IgD-negative memory B cell (primary cell): Measurements from ENCODE around the gene AZGP1. TPM values are rescaled to one million over a fixed set of nuclear protein-coding genes. Genes with fewer than 3 reads are reported as not detected.
"Not testable (repeated sequence)": the region's sequence is repeated elsewhere in the genome, so short reads cannot be mapped to it uniquely, and the experiment has no call there.

Experiments
- H3K27ac Mint-ChIP-seq, 3 donors: one replicate each; pipeline ENCODE4 v1.8.0; 2020 to 2022; ENCODE audit warnings: mild to moderate bottlenecking in 3 of 3, mixed read lengths in 3 of 3, moderate library complexity in 1 of 3
- H3K27me3 Mint-ChIP-seq: one replicate; pipeline ENCODE4 v1.8.0; 2021; ENCODE audit warnings: mixed read lengths
- H3K36me3 Mint-ChIP-seq: one replicate; pipeline ENCODE4 v1.8.0; 2020; ENCODE audit warnings: mild to moderate bottlenecking, mixed read lengths
- H3K4me1 Mint-ChIP-seq, 3 donors: one replicate each; pipeline ENCODE4 v1.8.0; 2020 to 2022; ENCODE audit warnings: mixed read lengths in 3 of 3, mild to moderate bottlenecking in 1 of 3
- H3K4me3 Mint-ChIP-seq, 4 donors: one replicate each; pipeline ENCODE4 v1.8.0; 2020 to 2022; ENCODE audit warnings: mild to moderate bottlenecking in 4 of 4, mixed read lengths in 4 of 4, moderate library complexity in 3 of 4
- H3K9me3 Mint-ChIP-seq, 3 donors: one replicate each; pipeline ENCODE4 v1.8.0; 2020 to 2021; ENCODE audit warnings: mixed read lengths in 3 of 3, mild to moderate bottlenecking in 1 of 3
- polyA plus RNA-seq: library from polyadenylated mRNA; unstranded; fragments of 300-500 nt; fragmentation: Illumina TruSeq; gene quantifications from one replicate; pipeline ENCODE4 v1.2.3, GENCODE V29; 2021

The AZGP1 gene
- polyA plus RNA-seq, 1 donor from 2014 or later = not detected

DNA sequence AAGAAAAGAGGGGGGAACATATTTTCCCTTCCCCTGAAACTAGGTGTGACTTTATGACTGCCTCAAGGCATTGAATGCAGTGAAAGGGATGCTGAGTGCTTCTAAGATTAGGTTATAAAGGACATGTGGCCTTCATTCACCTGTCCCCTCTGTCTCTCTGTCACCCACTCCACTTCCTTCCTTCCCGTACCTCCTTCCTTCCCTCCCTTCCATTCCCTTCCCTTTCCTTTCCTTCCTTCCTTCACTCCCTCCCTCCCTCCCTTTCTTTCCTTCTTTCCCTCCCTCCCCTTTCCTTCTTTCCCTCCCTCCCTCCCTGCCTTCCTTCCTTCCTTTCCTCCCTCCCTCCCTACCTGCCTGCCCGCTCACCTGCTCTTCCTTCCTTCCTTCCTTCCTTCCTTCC is 35.1 kb upstream of the AZGP1 start:
- no peak overlapping the region for H3K27ac Mint-ChIP-seq
- H3K27me3 Mint-ChIP-seq = peaks cover 17% of the 10 kb centered on the region
- H3K4me1 Mint-ChIP-seq = peaks cover 4 to 5% (median 4%) of the 10 kb centered on the region in 3 donors
- H3K4me3 Mint-ChIP-seq = no peak overlapping the region
- H3K9me3 Mint-ChIP-seq = no peaks in the 10 kb centered on the region
- H3K36me3 Mint-ChIP-seq = no peaks in the 10 kb centered on the region

DNA sequence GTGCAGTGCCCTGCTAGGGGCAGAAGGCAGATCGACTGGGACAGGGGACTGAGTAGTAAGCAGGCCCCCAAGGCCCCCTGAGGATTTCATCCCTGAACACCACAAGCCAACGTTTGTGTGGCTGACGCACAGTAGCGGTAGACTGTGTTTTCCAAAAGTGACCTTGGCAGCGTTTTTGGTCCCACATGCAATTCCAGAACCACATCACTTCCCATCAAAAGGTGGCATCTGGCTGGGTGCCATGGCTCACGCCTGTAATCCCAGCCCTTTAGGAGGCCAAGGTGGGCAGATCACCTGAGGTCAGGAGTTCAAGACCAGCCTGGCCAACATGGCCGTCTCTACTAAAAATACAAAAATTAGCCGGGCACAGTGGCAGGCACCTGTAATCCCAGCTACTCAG is 34.1 kb upstream of the AZGP1 start:
- H3K4me1 Mint-ChIP-seq, H3K9me3 Mint-ChIP-seq, H3K4me3 Mint-ChIP-seq, H3K27ac Mint-ChIP-seq, H3K36me3 Mint-ChIP-seq: not testable (repeated sequence)
- peaks cover 17% of the 10 kb centered on the region for H3K27me3 Mint-ChIP-seq

DNA sequence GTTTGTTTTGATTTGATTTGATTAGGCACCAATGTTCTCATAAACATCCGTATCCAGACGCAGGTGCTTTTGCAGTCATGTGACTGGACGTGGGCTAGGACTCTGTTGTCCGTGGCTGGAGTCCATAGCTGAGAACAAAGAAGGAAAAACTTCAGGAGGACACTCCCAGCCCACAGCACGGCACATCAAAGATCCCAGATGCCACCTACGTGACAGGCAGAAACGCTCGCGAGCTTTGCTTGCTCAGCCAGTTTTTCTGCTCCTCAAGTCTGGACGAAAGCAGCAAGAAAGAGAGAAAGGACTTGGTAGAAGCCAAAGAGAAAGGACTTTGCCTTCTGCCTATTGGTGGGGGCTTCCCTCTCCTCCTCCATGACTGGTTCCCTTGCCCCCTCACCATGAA is 32.7 kb upstream of the AZGP1 start:
- Mint-ChIP-seq H3K9me3 (no peaks in the 10 kb centered on the region), H3K4me1 (no peaks in the 10 kb centered on the region), H3K36me3 (no peaks in the 10 kb centered on the region), H3K27me3 (peaks cover 17% of the 10 kb centered on the region), H3K4me3 (no peak overlapping the region), H3K27ac (no peak overlapping the region)

DNA sequence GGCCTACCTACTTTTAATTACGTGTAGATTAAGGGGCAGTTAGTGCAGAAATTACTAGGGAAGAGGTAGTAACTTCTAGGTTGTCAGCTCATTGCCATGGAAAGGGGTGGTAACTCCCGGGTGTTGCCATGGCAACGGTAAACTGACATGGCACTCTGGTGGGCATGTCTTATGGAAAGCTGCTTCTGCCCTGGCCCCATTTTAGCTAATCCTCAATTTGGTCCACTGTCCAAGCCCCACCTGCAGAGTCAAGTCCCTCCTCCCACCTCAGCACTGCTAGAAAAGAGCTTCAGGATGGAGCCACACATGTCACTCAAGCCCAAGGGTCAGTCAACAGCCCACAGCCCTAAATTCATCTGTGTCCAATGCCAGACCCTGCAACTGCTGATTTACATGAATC is 32.1 kb upstream of the AZGP1 start:
- Mint-ChIP-seq H3K36me3 (no peaks in the 10 kb centered on the region), H3K4me1 (no peaks in the 10 kb centered on the region), H3K27me3 (peaks cover 17% of the 10 kb centered on the region), H3K4me3 (no peak overlapping the region), H3K9me3 (no peaks in the 10 kb centered on the region), H3K27ac (no peak overlapping the region)

DNA sequence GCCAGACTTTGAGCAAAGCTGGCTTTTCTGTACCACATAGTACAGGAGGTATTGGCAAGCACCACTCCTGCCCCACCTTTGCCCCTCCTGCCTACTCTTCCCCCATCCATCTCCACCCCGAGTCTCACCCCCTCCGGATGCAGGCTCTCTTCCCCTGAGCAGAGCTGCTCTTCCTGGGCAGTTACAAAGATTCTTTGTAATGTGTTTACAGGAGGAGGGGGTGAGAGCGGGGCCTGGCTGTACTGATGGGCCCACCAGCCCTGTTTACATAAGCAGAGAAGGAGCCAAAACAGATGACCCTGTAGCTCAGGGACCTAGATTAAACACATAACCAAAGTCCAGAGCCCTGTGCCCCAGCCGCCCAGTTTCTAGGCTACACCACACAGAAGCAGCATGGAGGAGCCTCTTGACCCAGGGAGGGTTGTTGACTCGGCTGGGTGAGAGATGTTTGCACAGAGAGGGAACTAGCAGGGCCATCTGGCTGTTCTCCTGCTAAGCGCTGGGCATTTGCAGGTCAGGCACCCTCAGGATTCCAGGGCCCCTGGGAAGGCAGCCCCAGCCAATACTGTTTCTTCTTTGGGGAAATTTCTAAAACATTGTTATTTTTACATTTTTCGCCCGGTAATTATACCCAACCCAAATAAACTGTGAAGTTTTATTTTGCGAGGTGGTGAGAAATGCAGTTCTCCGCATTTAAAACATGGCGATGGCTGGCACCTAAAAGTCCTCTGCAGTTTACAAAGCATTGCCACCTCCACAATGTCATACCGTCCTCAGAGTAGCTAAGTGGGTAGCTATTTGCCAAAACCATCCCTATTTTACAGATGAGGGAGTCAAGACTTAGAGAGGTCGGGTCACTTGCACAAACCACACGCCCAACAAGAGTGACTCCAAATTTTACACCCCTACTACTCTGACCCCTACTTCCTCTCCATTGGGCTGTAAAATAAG is 28.2 kb upstream of the AZGP1 start:
- Mint-ChIP-seq H3K4me3 (no peak overlapping the region), H3K27me3 (peaks cover 14% of the 10 kb centered on the region), H3K4me1 (no peaks in the 10 kb centered on the region), H3K36me3 (no peaks in the 10 kb centered on the region), H3K27ac (no peak overlapping the region), H3K9me3 (no peaks in the 10 kb centered on the region)

DNA sequence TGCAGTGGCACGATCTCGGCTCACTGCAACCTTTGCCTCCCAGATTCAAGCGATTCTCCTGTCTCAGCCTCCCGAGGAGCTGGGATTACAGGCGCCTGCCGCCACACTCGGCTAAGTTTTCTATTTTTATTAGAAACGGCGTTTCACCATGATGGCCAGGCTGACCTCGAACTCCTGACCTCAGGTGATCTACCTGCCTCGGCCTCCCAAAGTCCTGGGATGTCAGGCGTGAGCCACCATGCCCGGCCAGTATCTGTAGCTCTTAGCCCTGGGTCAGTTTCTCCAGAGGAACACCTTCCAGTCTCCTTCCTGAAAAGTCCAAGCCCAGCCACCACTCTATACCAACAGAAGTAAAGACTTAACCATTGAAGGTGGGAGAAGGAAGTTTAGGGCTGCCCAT is 24.4 kb upstream of the AZGP1 start:
- H3K27ac Mint-ChIP-seq = no peak overlapping the region

DNA sequence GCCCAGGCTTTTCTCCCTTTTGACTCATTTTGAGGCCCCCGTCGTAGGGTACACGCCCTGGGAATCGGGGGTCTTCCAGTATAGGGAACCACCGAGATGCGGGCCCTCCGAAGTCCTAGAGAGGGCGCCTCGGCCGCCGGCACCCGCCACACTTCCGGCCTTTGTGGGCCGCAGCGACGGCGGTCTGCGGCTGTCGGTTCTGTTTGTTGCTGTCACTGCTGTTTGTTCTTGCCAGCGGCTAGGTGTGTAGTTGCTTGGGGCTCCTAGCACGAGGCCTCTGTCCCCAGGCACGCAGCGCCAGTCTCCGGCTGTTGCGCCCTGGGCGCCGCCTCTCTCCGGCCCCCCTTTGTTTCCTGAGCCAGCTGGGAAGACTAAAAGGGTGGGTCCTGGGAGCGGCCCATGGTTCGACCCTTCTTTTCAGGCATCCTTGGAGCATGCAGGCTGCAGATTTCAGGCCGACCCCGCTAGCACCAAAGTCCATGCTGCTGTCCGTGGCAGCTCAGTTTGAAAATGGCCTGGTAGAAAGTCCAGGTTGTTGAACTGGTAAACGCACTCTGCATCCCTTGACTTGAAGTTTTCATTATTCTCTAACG is 21.8 kb upstream of the AZGP1 start:
- Mint-ChIP-seq H3K27ac (peak overlapping the region in 2 of 3 donors; percentile 68 to 87), H3K27me3 (peaks cover 4% of the 10 kb centered on the region), H3K9me3 (no peaks in the 10 kb centered on the region), H3K4me1 (peaks cover 4 to 13% (median 5%) of the 10 kb centered on the region in 3 donors), H3K36me3 (no peaks in the 10 kb centered on the region), H3K4me3 (peak overlapping the region; percentile 73 to 93 (median 86))

More for the DNA sequence above, 24.4 kb upstream of the AZGP1 start:
- Mint-ChIP-seq H3K9me3 (no peaks in the 10 kb centered on the region), H3K4me1 (peaks cover 4 to 11% (median 5%) of the 10 kb centered on the region in 3 donors), H3K36me3 (no peaks in the 10 kb centered on the region), H3K4me3 (no peak overlapping the region), H3K27me3 (no peaks in the 10 kb centered on the region)

DNA sequence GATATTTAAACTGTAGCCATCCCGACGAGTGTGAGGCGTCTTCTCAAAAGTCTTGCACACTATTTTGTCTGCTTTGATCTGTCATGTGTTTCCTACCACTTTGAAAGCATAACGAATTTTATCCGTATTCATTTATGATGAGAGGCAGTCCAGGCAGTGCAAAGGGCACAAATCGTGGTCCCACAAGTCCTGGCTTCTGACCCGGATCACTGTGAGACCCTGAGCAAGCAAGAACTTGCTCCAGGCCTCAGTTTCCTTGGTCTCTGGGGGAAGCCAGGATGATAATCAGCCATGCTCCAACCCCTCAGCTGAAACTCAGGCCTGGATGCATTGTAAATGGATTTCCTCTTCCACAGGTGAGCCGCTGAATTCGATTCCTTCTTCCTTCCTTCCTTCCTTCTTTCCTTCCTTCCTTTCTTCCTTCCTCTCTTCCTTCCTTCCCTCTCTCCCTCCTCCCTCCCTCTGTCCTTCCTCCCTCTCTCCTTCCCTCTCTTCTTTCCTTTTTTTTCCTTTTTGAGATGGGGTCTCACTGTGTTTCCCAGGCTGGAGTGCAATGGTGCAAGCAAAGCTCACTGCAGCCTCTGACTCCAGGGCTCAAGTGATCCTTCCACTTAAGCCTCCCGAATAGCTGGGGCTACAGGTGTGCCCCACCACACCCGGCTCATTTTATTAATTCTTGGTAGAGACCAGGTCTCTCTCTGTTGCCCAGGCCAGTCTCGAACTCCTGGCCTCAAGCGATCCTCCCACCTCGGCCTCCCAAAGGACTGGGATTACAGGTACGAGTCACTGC is 21.1 kb upstream of the AZGP1 start:
- Mint-ChIP-seq H3K27ac (peak overlapping the region in 2 of 3 donors; percentile 68 to 87), H3K9me3 (no peaks in the 10 kb centered on the region), H3K4me1 (peaks cover 4 to 13% (median 5%) of the 10 kb centered on the region in 3 donors), H3K27me3 (peaks cover 6% of the 10 kb centered on the region), H3K36me3 (no peaks in the 10 kb centered on the region), H3K4me3 (peak overlapping the region; percentile 73 to 93 (median 86))

DNA sequence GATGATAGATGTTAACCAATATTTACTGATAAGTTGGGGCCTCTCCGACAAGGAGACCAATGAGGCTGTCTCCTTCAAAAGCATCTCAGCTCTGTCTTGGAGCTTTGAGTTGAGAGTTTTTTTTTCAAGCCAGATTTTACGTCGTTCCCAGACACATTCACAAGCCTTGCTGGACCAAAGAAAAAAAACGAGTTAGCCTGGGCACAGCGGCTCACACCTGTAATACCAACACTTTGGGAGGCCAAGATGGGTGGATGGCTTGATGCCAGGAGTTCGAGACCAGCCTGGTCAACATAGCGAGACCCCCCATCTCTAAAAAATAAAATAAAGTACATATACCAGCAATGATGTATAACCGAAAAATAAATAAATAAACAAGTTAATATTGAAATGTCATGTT is 19.0 kb upstream of the AZGP1 start:
- Mint-ChIP-seq H3K27ac (no peak overlapping the region), H3K4me3 (peak overlapping the region in 1 of 4 donors; percentile 33), H3K9me3 (no peaks in the 10 kb centered on the region)

DNA sequence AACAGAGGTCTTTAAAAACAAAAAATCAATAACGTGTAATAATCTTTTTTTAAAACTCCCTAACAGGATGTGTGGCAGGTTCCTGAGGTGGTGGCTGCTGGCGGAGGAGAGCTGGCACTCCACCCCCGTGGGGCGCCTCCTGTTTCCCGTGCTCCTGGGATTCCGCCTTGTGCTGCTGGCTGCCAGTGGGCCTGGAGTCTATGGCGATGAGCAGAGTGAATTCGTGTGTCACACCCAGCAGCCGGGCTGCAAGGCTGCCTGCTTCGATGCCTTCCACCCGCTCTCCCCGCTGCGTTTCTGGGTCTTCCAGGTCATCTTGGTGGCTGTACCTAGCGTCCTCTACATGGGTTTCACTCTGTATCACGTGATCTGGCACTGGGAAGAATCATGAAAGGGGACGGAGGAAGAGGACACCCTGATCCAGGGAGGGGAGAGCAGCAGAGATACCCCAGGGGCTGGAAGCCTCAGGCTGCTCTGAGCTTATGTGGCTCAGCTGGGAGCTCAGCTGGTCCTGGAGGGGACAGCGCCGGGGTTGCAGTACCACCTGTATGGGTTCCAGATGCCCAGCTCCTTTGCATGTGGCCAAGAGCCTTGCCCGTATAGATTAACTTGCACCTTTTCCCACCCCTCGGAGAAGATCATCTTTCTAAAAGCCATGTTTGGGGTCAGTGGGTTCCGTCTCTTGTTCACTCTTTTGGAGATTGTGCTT is 16.7 kb upstream of the AZGP1 start:
- Mint-ChIP-seq H3K36me3 (no peaks in the 10 kb centered on the region), H3K4me1 (peaks cover 0 to 11% (median 7%) of the 10 kb centered on the region in 3 donors), H3K27me3 (peaks cover 13% of the 10 kb centered on the region), H3K4me3 (peak overlapping the region in 1 of 4 donors; percentile 9), H3K9me3 (no peaks in the 10 kb centered on the region), H3K27ac (no peak overlapping the region)

More for the DNA sequence above, 19.0 kb upstream of the AZGP1 start:
- peaks cover 9% of the 10 kb centered on the region for H3K27me3 Mint-ChIP-seq
- peaks cover 4 to 16% (median 8%) of the 10 kb centered on the region in 3 donors for H3K4me1 Mint-ChIP-seq
- H3K36me3 Mint-ChIP-seq = no peaks in the 10 kb centered on the region

DNA sequence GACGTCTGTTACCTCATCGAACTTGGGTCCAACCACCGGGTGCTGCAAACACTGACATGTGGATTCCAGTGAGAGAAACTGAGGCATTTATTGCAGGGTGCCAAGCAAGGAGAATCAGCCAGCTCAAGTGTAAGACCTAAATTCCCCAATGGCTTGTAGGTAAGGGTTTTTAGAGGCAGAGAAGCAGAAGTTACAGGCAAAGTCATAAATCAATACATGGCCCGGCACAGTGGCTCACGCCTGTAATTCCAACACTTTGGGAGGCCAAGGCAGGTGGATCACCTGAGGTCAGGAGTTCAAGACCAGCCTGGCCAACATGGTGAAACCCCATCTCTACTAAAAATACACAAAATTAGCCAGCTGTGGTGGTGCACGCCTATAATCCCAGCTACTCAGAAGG is 15.7 kb upstream of the AZGP1 start:
- peaks cover 13% of the 10 kb centered on the region for H3K27me3 Mint-ChIP-seq
- H3K36me3 Mint-ChIP-seq, H3K27ac Mint-ChIP-seq, H3K9me3 Mint-ChIP-seq, H3K4me3 Mint-ChIP-seq, H3K4me1 Mint-ChIP-seq: not testable (repeated sequence)

DNA sequence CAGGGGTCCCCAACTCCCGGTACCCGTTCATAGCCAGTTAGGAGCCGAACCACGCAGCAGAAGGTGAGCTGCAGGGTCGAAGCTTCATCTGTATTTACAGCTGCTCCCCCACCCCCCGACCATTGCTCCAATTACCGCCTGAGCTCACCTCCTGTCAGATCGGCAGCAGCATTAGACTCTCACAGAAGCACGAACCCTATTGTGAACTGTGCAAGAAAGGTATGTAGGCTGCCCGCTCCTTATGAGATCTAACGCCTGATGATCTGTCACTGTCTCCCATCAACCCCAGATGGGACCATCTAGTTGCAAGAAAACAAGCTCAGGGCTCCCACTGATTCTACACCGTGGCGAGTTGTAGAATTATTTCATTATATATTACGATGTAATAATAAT is 14.6 kb upstream of the AZGP1 start:
- Mint-ChIP-seq H3K4me3 (peak overlapping the region in 1 of 4 donors; percentile 14), H3K27ac (no peak overlapping the region), H3K4me1 (peaks cover 0 to 5% (median 4%) of the 10 kb centered on the region in 3 donors), H3K36me3 (no peaks in the 10 kb centered on the region), H3K9me3 (no peaks in the 10 kb centered on the region), H3K27me3 (peaks cover 13% of the 10 kb centered on the region)

DNA sequence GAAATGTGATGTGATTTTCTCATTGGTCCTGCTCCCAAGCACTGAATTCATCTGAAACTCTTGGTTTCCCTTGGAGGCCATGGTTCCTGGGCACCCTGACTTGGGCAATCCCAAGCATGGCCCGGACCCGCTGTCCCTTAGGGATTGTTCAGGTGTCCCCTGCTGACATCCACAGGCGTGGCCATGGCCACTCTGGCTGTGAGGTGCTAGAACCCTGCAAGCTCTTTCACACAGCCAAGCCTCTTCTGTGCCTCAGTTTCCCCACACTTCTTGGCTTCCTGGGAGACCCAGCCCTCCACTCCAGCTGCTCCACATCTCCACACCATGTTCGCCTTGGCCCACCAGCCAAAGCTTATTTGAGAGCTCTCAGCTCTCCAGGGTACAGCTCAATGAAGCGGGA is 12.0 kb upstream of the AZGP1 start:
- H3K4me1 Mint-ChIP-seq = peaks cover 0 to 4% (median 3%) of the 10 kb centered on the region in 3 donors
- peaks cover 13% of the 10 kb centered on the region for H3K27me3 Mint-ChIP-seq
- peaks cover 2% of the 10 kb centered on the region for H3K36me3 Mint-ChIP-seq
- H3K9me3 Mint-ChIP-seq = no peaks in the 10 kb centered on the region
- no peak overlapping the region for H3K4me3 Mint-ChIP-seq
- no peak overlapping the region for H3K27ac Mint-ChIP-seq

DNA sequence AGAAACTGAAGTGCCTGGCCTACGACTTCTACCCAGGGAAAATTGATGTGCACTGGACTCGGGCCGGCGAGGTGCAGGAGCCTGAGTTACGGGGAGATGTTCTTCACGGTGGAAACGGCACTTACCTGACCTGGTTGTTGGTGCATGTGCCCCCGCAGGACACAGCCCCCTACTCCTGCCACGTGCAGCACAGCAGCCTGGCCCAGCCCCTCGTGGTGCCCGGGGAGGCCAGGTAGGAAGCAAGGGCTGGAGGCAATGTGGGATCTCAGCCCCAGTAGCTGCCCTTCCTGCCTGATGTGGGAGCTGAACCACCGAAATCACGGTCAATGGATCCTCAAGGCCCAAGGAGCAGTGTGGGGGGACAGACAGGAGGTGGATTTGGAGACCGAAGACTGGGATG is 11.5 kb upstream of the AZGP1 start:
- not testable (repeated sequence) for H3K9me3 Mint-ChIP-seq, H3K4me3 Mint-ChIP-seq, H3K27me3 Mint-ChIP-seq, H3K4me1 Mint-ChIP-seq, H3K27ac Mint-ChIP-seq, H3K36me3 Mint-ChIP-seq
